ENCODE measurements around the gene CYP4F11.
"Not testable (repeated sequence)": the region's sequence is repeated elsewhere in the genome, so short reads cannot be mapped to it uniquely, and the experiment has no call there.

Gene CYP4F11, protein sequence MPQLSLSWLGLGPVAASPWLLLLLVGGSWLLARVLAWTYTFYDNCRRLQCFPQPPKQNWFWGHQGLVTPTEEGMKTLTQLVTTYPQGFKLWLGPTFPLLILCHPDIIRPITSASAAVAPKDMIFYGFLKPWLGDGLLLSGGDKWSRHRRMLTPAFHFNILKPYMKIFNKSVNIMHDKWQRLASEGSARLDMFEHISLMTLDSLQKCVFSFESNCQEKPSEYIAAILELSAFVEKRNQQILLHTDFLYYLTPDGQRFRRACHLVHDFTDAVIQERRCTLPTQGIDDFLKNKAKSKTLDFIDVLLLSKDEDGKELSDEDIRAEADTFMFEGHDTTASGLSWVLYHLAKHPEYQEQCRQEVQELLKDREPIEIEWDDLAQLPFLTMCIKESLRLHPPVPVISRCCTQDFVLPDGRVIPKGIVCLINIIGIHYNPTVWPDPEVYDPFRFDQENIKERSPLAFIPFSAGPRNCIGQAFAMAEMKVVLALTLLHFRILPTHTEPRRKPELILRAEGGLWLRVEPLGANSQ

DNA sequence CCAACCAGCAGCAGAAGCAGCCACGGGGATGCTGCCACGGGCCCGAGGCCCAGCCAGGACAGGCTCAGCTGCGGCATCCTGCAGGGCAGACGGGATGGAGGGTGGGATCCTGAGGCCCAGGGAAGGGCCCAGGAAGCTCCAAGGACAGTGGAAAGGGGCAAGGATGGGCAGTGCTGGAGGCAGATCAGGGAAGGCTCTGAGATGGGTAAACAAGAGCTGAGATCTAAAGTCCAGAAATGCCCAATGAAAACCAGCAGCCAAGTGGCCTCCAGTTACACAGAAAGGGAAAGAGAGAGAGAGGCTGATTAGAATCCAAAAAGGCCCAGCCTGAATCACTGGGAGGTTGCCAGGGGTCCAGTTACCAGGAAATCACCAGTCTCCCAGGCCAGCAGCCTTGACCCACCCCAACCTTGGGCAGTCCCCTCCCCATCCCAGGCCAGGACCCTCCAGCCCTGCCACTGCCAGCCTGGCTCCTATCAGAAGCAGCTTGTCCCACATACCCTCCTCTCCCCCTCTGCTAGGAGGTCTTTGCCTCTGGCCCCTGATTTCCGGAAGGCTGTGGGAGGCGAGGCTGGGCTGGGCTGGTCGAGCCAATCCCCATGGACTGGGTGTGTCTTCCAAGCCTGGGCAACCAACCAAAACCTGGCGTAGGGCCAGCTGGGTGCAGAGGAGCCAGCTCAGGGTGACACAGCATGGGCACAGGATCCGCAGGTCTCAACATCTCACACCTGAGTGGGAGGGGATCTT lies at the start of gene CYP4F11:
Gene CYP4F11 (minus strand): TSS at position 198 of the 747 bp plus-strand sequence. CDS start 121 bp downstream, at position 77.
- DNase-seq (ENCODE audit: low read depth in 1 of 2, low spot score in 1 of 2) = no peak

DNA sequence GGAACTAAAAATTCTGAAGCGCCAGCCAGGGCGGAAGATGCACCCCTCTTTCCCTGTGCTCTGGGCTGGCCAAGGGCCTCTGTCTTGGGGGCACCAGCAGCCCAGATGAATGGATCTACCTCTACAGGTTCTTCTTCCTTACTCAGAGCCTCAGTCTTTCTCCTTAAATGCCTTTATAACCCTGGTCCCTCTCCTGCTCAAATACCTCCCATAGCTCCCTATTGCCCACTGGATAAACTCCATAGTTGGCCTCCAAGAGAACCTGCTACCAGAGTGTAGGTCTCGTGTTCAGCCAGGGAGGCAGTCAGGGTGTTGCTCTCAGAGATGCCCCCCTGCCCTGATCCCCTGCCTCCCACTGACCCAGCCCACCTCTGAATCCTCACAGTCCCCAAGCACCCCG lies 45.0 kb upstream of the CYP4F11 start:
- no peak for DNase-seq (ENCODE audit: low read depth in 1 of 2, low spot score in 1 of 2)

DNA sequence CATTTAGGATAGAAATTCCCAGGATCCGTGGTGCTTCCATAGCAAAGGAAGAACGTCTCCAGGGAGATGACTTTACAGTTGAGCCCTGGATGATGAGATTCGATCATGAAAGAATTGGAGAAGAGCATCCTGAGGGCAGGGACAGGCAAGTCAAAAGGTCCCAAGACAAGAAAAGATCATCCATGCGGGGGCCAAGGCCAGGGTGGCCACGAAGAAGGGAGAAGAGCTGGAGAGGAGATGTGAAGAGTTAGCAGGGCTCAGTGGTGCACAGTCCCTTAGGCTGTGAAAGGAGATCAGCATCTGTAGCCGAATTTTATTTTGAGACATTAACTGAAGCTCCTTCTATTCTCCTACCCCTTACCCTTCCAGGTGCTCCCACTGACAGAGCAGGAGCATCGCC lies 43.4 kb upstream of the CYP4F11 start:
- DNase-seq (ENCODE audit: low read depth in 1 of 2, low spot score in 1 of 2) = no peak

DNA sequence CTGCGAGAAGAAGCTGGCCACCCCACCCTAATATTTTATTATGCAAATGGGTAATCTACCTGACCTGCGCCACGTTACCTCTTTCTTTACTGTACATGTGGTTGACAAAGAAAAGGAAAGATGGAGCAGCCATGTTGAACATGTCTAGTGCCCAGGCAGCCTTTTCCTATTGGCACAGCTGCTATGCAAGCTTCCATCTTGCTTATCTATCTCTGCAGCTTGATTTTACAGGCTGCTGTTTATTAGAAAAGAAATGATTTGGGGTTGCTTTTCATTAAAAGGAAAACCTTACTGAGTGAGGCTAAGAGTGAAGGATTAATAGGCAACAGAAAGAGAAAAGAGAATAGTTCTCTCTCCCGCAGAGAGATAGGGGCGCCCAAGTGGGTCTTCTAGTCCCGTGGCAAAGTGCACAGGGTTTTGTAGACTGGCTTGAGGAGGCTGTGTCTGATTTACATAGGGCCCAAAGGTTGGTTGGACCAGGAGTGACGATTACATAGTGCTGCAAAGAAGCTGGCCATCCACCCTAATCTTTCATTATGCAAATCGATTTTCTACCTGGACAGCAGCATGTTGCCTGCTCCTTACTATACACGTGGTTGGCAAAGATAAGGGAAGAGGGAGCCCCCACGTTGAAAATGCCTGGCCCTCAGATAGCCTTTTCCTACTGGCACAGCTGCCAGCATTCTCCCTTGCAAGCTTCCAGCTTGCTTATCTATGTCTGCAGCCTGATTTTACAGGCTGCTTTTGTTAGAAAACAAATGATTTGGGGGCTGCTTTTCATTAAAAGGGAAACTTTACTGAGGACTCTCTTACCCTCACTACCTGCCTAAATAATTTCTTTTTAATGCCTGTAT lies 42.7 kb upstream of the CYP4F11 start:
- DNase-seq (ENCODE audit: low read depth in 1 of 2, low spot score in 1 of 2) = no peak

DNA sequence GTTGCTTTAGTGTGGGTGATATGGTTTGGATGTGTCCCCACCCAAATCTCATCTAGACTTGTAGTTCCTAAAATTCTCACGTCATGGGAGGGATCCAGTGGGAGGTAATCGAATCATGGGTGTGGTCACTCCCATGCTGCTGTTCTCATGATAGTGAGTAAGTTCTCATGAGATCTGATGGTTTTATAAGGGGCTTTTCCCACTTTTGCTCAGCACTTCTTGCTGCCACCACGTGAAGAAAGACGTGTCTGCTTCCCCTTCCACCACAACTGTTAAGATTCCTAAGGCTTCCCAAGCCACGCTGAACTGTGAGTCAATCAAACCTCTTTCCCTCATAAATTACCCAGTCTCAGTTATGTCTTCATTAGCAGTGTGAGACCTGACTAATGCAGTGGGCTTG lies 40.5 kb upstream of the CYP4F11 start:
- DNase-seq (ENCODE audit: low read depth in 1 of 2, low spot score in 1 of 2) = no peak

DNA sequence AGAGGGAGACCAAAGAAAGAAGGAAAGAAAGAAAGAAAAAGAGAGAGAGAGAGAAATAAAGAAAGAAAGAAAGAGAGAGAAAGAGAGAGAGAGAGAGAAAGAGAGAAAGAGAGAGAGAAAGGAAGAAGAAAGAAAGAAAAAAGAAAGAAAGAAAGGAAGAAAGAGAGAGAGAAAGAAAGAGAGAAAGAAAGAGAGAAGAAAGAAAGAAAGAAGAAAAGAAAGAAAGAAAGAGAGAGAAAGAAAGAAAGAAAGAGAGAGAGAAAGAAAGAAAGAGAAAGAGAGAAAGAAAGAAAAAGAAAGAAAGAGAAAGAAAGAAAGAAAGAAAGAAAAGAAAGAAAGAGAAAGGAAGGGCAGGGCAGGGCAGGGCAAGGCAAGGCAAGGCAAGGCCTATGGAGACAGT lies 37.7 kb upstream of the CYP4F11 start:
- DNase-seq (ENCODE audit: low read depth in 1 of 2, low spot score in 1 of 2) = not testable (repeated sequence)

DNA sequence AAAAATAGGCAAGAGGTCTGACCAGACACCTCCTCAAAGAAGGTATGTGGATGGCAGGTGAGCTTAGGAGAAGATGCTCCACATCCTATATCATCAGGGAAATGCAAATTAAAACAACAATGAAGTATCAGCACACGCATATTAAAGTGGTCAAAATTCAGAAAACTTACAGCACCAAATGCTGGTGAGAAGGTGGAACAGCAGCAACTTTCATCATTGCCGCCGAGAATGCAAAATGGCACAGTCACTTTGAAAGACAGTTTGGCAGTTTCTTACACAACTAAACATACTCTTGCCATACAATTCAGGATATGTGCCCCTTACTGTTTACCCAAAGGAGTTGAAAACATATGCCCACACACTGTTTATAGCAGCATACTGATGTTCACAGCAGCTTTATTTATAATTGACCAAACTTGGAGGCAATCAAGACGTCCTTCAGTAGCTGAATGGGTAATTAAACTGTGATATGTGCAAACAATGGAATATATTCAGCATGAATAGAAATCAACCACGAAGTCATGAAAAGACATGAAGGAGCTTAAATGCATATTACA lies 37.0 kb upstream of the CYP4F11 start:
- no peak for DNase-seq (ENCODE audit: low read depth in 1 of 2, low spot score in 1 of 2)

DNA sequence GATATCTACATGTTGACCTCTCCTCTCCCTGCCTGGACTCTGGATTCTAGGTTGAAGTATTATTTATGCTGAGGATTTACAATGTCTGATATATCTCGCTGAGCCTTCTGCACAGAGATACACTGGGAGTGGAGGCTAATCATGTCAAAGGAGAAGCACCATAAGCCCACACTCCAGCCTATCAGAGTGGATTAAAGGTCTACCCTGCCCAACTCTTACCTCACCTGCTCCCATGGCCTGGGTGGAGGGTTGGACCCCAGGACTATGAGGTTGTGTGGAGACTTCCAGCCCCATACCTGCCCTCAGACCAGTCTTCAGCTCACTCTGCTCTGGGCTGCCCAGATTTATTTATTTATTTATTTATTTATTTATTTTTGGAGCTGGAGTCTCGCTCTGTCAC lies 29.9 kb upstream of the CYP4F11 start:
- DNase-seq (ENCODE audit: low read depth in 1 of 2, low spot score in 1 of 2) = no peak

DNA sequence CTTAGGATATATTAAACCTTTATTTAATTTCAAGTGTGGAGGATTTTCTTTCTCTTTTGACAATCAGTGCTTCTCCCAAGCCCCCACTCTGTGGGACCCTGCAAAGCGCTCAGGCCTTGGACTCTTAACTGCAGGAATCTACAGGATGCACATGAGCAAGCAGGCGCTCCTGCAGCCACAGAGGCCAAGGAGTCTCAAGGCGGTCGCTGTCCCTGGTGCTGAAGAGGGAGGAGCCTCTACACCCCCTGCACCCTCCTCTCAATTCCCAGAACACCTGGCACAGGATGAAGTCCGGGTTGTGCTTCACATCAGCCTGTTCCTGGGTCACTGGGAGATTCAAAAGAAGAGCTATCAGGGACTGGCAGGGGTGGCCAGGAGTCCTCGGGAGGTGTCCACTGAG lies 28.0 kb upstream of the CYP4F11 start:
- DNase-seq (ENCODE audit: low read depth in 1 of 2, low spot score in 1 of 2) = no peak

DNA sequence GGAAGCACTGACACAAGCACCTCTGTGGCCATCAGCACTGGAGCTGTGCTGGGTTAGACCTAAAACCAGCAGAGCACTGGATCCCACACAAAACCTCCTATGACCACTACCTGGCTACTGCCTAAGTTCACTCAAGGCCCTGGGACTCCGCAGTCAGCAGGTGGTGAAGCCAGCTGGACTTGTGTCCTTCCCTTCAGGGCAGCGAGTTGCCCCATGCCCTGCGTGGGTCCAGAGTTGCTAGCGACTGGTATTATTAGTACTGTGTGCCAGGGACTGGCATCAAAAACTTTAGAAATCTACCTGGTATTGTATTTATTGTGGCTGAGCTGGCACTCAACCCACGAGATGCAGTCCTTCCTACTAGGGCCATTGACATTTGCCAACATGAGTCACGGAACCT lies 20.5 kb upstream of the CYP4F11 start:
- DNase-seq (ENCODE audit: low read depth in 1 of 2, low spot score in 1 of 2) = no peak

DNA sequence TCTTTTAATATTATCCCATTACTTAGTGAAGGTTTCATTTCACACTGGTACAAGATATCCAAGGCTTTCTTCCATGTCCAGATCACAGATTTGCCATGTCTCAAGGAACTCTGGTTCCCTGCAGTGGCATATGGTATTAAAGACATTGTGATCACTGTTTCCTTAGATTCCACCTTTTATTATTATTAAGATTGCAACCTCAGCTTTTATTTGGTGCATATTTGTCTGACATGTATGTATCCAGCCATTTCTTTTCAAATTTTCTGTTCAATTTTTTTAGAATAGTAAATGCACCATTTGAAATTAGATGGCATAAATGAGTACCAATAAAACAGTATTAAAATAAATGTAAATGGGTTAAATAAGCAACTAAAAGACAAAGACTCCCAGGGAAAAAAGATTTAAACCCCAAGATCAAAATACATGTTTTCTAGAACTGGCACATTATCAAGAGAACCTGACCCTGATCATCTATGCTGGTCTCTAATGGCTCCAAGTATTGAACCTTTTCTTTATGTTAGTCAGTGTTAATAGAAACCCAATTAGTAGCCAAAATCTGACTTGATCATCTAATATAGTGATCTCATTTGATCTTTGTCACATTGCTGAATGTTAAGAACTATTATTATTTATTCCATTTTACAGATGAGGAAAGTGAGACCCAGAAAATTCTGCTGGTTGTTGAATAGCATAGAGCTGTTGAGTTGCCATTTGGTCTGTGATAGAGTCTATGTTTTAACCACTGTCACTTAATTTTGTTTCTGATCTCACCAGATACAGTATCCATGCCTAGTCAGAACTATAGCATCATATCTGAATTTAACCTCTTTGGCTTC lies 14.1 kb upstream of the CYP4F11 start, which contains the start of gene OR10H4:
Gene OR10H4 (plus strand): TSS at position 786 of the 836 bp plus-strand sequence. CDS start 0 bp downstream, at position 786.
- DNase-seq (ENCODE audit: low read depth in 1 of 2, low spot score in 1 of 2) = no peak

DNA sequence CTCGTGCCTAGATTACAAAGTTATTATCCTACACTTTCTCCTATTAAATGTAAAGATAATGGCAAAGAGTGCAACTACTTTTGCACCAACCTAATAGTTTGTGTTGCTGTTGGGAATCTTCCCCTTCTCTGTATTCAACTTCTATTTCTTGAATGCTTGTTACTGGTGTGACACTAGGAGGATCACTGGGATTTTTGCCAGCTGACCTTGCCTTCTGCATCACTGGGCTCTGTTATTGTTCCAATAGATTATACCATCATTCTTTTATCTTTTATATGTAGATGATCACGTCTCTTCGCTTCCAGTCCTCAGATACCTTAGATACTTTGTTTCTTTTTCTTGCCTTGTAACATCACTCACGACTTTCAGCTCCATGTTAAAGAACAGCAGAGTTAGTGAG lies 11.0 kb upstream of the CYP4F11 start:
- DNase-seq (ENCODE audit: low read depth in 1 of 2, low spot score in 1 of 2) = no peak

DNA sequence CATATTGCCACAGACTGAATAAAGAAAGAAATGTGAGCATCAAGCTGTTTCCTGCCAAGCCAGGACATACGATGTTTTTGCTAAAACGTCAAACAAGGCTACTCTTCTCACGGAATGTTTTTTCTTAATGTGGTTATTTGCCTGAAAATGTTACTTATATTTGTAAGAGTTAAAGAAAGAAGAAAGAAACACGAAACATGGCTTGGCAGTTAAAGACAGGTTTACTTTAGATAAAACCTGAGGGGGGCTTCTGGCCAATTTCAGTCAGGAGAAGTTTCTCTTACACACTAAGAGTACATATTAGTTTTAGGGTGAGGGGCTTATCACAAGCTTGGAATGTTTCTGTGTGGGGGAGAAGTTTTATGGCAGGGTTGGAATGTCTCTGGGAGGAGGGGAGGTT lies 10.1 kb upstream of the CYP4F11 start:
- no peak for DNase-seq (ENCODE audit: low read depth in 1 of 2, low spot score in 1 of 2)

DNA sequence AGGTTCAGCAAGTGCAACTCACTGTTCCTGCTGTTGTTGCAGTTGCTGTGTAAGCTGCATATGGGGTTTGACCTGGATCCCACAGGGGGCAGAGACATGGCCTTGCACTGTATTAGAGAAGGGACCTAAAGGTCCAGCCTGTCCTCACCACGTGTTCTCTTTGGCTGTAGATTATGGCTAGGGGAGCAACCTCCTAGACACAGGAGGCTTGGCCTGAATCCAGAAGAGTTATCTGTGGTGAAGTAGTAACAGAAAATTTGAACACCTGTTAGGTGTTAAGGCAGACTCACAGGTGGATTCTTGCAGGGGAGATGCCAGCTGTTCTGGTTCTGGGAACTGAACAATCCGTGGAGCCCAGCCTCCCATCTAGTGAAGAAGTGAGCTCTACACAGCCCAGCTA lies 3.4 kb upstream of the CYP4F11 start:
- DNase-seq (ENCODE audit: low read depth in 1 of 2, low spot score in 1 of 2) = no peak

DNA sequence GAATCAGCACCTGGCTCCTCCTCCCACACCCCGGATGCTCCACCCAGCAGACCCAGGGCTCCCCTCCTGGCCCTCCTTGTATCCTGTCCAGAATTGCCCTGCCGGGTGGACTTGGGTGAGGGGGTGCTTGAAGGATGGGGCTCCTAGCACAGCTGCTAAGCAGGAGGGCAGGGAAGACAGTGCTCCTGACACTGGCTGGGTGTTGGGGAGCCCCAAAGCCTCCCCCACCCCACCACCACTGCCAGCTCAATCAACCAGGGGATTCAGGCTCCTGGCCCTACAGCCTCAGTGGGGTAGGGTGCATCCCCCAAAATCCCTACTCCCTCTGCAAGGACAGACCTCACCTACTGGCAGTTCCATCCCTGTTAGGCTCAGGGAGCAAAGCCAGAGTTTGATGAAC lies 2.6 kb upstream of the CYP4F11 start:
- DNase-seq (ENCODE audit: low read depth in 1 of 2, low spot score in 1 of 2) = no peak

DNA sequence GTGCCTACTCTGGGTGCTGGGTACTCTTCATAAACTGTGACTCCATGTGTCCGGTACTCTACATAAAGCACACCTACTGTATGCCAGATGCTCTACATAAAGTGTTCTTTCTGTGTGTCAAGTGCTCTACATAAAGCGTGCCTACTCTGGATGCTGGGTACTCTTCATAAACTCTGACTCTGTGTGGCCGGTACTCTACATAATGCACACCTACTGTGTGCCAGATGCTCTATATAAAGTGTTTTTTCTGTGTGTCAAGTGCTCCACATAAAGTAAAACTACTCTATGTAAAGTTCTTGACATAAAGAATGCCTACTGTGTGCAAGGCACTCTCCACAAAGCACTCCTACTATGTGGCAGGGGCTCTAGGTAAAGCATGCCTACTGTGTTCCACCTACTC lies 1.8 kb upstream of the CYP4F11 start:
- DNase-seq (ENCODE audit: low read depth in 1 of 2, low spot score in 1 of 2) = no peak

DNA sequence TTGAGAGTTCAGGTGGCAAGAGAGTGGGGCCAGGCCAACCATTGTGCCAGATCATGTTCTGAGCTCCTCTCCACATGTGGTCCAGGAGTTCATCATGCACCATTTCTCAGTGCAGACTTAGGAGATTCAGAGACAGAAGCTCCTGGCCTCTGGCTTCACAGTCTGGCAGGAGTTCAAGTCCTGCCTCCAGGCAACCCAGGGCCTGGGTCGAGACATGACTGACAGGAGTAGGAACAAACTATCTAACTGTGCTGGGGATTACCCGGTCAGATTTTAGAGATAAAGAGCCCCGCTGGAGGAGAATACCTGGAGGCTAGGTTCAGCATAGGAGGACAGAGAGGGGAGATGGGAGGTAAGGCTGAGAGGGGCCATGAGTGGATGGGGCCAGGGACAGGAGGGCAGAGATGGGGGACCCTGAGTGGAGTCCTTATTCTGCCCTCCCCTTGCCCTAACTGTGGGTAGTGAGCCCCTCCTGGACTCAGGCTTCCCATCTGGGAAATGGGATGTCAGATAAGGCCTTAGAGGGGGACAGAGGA lies 906 bp upstream of the CYP4F11 start:
- no peak for DNase-seq (ENCODE audit: low read depth in 1 of 2, low spot score in 1 of 2)

DNA sequence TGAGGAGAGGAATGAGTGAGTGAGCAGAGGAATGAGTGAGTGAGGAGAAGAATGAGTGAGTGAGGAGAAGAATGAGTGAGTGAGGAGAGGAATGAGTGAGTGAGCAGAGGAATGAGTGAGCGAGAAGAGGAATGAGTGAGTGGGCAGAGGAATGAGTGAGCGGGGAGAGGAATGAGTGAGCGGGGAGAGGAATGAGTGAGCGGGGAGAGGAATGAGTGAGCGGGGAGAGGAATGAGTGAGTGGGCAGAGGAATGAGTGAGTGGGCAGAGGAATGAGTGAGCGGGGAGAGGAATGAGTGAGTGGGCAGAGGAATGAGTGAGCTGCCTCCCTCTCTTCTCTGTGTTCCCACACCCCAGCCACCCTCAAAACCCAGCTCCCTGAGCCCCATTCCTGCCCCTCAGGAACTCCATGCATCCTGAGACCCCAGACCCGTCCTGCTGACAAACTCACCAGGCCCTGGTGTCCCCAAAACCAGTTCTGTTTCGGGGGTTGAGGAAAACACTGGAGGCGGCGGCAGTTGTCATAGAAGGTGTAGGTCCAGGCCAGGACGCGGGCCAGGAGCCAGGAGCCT lies 483 bp downstream of the CYP4F11 start:
- not testable (repeated sequence) for DNase-seq (ENCODE audit: low read depth in 1 of 2, low spot score in 1 of 2)

DNA sequence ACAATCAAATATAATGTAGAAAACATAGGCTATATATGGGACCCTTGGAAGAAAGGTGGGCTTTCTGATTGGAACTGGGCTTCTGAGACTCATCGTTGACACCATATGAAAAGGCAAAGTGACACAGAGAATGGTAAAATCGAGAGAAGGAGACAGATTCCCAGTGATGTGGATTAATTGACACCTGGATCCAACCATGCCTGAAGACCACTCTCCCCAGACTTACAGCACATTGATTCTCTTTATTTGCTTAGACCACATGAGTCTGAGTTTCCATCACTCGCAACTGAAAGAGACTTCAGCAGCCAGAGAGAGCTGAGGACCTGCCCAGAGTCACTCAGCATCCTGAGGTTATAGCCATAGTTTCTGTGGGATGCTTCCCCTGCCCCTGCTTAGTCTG lies 6.0 kb downstream of the CYP4F11 start:
- no peak for DNase-seq (ENCODE audit: low read depth in 1 of 2, low spot score in 1 of 2)

All from stimulated activated CD4-positive, alpha-beta T cell treated with anti-CD3 and anti-CD28 coated beads, Interleukin-15, amount 100 ng/mL, for 1 hour (primary cell).